22Rv1 (cell line): Measurements from ENCODE around the gene RAP2B.
A peak's percentile ranks its signal among the peaks of the same experiment; 100 is the strongest.
"Not testable (repeated sequence)": the region's sequence is repeated elsewhere in the genome, so short reads cannot be mapped to it uniquely, and the experiment has no call there.

Source experiments
- H3K27ac ChIP-seq: fragments of 450-650 bp; 2 replicates; pipeline ENCODE4 v1.5.1; 2017
- CTCF ChIP-seq: fragments of 450-650 bp; IDR thresholded peaks from 2 replicates; pipeline ENCODE4 v1.5.1; 2017; ENCODE audit warnings: mild to moderate bottlenecking
- ZFX ChIP-seq: fragments of 450-650 bp; IDR thresholded peaks from 2 replicates; pipeline ENCODE4 v1.6.1; 2017; ENCODE audit warnings: antibody characterized with exemption, borderline replicate concordance

The RAP2B gene

DNA sequence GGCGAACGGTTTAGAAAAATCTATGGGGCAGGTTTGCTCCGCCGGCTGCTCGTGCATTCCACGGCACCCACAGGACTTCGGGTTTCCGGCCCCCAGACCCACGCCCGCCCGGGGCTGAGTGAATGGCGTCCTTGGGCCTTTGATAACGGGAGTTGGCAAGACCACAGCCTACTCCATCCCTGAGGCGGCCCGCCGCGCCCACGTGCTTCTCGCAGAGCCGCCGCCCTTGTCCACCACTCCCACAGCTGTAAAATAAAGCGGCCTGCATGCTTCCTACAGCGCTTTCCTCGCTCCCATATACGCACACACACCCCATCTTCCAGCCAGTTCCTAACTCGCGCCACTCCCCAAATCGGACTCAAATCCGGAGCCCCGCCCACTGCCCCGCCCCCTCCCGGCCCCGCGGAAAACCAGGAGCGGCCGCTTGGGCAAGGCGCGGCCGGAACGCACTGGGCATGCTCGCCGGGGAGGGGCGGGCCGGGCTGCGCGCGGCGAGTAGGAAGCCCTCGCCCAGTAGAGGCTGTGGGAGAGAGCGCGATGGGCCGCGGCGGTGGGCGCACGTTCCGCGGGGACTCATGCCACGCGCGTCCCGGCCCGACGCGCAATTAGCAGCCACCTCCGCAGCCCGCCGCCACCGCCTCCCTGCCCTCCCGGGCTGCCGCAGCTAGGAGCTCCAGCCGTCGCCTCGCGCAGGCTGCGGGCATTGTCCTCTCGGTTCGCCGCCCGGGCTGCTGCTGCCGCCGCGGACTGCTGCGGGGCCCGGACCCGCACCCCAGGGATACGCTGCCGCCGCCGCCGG, at the start of gene RAP2B:
TSS of gene RAP2B (plus strand) at position 513 of the 799 bp plus-strand sequence. CDS start 468 bp downstream, outside the sequence.
- TF ChIP-seq ZFX (no peak), CTCF (no peak)
- peak within 1 kb of the TSS; percentile 78 for H3K27ac ChIP-seq

DNA sequence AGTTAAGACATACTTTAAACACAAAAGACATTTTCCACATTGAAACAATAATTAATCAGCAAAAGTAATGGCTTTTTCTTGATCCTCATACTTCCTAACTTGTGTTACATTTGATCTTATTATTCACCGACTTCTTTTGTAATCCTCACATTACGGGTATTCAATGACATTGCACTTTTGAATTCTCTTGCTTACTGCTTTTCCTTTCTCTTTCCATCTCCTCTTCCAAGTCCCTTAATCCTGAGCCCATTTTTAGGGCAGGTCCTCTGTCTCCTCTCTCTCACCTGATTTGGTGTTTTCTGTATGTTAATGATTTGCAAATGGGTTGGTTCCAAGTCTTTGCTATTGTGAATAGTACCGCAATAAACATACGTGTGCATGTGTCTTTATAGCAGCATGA, 48.5 kb upstream of the RAP2B start:
- no peak for TF ChIP-seq CTCF
- no peak for TF ChIP-seq ZFX
- no peak overlapping the region for H3K27ac ChIP-seq

DNA sequence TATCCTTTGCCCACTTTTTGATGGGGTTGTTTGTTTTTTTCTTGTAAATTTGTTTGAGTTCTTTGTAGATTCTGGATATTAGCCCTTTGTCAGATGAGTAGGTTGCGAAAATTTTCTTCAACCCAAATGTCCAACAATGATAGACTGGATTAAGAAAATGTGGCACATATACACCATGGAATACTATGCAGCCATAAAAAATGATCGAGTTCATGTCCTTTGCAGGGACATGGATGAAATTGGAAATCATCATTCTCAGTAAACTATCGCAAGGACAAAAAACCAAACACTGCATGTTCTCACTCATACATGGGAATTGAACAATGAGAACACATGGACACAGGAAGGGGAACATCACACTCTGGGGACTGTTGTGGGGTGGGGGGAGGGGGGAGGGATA, 47.8 kb upstream of the RAP2B start:
- not testable (repeated sequence) for H3K27ac ChIP-seq

DNA sequence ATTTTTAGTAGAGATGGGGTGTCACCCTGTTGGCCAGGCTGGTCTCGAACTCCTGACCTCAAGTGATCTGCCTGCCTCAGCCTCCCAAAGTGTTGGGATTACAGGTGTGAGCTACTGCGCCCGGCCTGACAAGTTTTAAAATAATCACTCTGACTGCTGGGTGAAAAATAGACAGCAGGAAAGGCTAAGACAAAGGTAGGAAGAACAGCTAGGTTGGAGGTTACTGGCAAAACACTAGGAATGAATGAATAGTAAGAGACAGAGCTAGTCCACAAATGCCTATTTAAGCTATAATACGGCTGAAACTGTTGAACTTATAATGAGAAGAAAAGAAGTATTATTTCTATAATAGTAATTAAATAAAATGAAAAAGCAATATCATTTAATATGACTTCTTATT, 46.7 kb upstream of the RAP2B start:
- TF ChIP-seq CTCF = no peak
- no peak for TF ChIP-seq ZFX
- H3K27ac ChIP-seq = no peak overlapping the region

DNA sequence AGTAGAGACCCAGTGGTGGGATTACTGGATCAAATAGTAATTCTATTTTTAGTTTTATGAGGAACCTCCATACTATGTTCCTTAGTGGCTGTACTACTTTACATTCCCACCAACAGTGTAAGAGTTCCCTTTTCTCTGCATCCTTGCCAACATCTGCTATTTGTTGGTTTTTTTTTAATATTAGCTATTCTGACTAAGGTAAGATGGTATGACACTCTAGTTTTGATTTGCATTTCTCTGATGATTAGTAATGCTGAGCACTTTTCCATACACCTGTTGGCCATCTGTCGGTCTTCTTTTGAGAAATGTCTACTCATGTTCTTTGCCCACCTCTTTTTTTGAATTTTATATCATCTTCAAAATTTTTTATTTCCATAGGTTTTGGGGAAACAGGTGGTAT, 34.2 kb upstream of the RAP2B start:
- no peak for TF ChIP-seq ZFX
- TF ChIP-seq CTCF = no peak

DNA sequence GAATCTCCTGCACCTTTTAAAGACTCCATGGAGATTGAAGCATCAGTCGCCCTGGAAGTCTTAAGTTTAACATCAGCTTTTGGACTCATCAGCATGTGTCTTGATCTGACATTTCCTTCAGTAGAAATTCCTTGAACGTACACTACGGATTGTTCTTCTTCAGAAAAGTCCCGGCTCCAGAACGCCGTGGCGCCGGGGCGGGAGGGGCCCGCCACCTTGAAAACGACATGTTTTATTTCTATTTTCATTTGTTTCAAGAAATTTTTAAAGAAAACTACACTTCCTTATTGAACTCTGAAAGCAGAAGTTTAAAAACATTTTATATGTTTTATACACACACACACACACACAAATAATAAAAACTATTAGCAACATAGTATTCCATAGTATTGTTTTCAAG, 32.6 kb upstream of the RAP2B start:
- TF ChIP-seq CTCF (no peak), ZFX (no peak)
- H3K27ac ChIP-seq = no peak overlapping the region

More for the DNA sequence above, 34.2 kb upstream of the RAP2B start:
- no peak overlapping the region for H3K27ac ChIP-seq

GRCh38 chr3:153129866-153130265, 32.2 kb upstream of the RAP2B start:
- no peak overlapping the region for H3K27ac ChIP-seq
- TF ChIP-seq CTCF (no peak), ZFX (no peak)
